Eye (tissue), 1 donor: ENCODE results near the gene LRCH4.
"Not testable (repeated sequence)": the region's sequence is repeated elsewhere in the genome, so short reads cannot be mapped to it uniquely, and the experiment has no call there.

ENCODE experiments used
- DNase-seq: peaks from one replicate; pipeline ENCODE4 v3.0.0-alpha.2; 2015

LRCH4 gene

DNA sequence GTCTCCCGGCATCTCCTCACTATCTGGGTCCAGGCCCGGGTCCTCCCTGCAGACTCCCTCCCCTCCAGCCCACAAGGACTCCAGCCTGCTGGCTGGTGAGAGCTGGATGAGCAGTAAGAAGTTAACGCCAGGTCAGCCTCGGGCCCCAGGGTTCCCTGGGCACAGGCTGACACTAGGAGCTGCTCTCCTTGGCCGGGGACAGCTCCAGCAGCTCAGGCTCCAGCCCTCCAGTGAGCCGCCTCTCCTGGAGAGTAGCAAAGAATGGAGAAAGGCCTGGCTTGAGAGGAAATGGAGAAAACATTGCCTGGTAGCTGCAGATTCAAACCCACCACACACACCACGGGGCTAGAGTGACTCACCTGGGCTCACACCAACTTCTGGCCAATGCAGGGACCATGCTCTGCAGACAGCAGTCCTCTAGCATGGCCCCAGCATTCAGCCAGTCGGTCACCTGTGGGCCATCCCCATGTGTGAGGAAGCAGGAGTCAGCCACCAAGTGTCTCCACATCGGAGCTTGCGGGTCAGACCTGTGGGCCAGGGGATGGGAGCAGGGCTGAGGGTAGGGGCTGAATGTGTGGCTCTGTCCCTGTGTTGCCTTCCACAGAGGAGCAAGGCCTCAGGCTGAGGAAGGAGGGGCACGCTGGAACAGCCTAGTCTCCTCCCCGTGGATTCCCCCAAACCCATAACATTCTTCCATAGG lies 18.7 kb downstream of the LRCH4 start:
- no peak for DNase-seq

DNA sequence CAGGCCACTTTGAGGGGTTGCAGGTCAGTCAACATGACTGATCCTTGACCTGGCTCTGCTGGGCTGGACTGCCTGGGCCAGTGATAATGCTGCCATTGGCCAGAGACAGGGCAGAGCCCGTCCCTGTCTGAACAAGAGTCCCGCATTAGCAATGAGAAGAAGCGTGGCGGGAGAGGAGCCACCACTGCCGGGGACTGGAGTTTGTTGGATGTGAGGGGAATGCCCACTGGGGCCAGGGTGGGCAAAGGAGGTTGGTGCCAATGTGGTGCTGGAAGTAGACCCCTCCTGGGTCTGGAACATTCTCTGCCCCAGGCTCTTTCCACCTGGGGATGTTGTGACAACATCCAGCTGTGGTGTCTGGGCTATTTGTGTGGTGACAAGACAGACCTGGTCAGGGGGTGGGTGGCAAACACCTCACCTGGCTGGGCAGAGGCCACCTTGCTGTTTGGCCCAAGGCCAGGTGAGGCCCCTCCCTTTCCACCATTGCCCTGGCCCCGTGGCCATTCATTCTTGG lies 19.9 kb downstream of the LRCH4 start:
- no peak for DNase-seq

DNA sequence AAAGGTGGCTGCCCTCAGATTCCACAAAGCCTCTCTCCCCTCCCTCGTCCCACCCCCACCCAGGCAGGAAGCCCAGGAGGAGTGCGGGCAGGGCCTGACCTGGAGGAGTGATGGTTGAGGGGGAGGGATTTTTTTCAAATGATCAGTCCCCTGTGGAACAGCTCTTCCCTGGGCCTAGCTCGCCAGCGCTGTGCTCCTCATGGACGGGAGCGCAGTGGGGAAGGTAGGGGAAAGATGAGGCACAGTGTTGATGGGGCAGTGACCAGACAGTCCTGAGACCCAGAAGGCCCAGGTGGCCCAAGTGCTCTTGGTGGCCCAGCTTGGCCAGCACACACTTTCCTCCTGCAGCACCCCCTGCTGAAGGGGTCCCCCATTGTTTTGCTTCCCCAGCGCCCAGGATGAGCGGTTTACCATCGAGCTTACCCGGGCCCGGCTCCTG lies 20.8 kb downstream of the LRCH4 start:
- DNase-seq = no peak

DNA sequence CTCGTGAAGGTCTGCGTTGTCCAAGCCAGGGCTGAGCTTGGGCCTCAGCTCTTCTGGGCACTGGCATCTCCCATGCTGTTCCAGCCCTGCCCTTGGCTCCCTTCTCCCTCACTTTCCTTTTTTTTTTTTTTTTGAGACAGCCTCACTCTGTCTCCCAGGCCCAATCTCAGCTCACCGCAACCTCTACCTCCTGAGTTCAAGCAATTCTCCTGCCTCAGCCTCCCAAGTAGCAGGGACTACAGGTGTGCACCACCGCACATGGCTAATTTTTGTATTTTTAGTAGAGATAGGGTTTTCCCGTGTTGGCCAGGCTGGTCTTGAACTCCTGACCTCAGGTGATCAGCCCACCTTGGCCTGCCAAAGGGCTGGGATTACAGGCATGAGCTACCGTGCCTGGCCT lies 21.5 kb downstream of the LRCH4 start:
- DNase-seq = not testable (repeated sequence)

GRCh38 chr7:100563809-100564400 lies 22.0 kb downstream of the LRCH4 start:
- peak; percentile 88 for DNase-seq

DNA sequence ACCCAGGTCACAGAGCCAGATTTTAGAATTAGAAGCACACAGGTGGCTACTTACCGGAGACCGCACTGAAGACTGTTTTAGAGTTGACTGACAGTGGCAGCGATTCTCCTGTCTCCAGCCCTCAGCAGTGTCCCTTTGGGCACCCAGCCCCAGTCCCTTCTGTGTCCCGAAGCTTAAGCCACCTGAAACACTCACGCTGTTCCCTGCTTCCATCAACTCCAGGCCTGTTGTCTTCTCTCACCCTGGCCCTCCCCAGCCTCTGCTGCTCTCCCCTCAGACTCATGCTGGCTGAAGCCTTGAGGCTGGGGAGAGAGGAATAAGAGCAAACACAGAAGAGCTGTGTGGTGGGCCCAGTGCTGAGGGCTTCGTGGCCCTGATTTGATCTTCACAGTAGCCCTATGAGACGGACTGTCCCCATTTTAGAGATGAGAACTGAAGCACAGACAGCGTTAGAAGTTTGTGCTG lies 22.8 kb downstream of the LRCH4 start:
- DNase-seq = no peak

GRCh38 chr7:100562195-100563099 lies 23.5 kb downstream of the LRCH4 start:
- no peak for DNase-seq

DNA sequence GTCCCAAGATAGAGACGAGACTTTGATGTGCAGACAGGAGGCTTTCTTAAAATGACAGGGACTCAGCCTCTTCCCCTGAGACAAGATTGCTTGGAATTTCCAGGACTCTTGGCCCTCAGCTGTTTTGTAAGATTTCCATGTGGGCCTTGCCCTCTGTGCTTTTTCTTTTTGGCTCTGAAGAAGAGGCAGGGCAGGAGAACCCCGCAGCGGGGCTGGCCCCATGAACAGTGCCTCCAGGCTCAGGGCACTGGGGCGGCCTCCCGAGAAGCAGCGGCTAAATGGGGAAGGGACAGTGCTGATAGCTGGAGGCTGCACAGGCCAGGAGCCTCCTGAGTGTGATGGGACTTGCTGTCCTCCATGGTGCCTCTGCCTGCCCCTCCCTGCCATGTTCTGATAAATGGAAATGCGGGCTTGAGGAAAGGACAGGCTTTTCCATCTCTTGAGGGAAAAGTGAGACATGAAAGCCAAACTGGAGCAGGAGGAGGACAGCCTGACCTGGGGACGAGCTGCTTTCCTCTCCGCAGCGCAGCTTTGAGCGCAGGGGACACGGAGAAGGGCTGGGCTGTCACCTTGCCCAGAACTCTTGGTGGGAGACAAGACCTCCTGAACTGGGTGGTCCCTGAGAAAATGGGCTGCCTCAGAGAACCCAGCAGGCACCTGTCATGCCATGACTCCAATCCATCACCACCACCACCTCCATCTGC lies 24.3 kb downstream of the LRCH4 start:
- no peak for DNase-seq

GRCh38 chr7:100559127-100559526 lies 26.8 kb downstream of the LRCH4 start:
- DNase-seq = no peak

- no peak for DNase-seq
These were observed 29.4 kb downstream of the LRCH4 start for GRCh38 chr7:100556541-100556940.

DNA sequence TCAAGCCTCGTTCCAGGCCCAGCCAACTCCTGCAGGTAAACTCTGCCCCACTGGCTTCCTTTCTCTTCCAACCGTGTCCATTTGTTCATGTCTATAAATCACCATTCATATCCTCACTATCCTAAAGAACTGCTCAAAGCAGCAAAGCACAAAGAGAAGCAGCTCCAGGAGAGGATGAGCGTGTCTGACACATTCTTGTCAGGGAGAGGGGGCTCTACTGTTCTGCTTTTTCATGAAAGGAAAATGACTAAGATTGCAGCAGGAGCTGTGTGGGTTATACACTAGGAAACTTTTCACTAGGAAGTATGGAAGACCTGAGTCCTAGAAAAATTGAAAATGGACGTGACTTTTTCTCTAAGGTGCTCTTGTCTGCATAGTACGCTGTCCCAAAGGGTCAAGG lies 30.2 kb downstream of the LRCH4 start:
- no peak for DNase-seq

DNA sequence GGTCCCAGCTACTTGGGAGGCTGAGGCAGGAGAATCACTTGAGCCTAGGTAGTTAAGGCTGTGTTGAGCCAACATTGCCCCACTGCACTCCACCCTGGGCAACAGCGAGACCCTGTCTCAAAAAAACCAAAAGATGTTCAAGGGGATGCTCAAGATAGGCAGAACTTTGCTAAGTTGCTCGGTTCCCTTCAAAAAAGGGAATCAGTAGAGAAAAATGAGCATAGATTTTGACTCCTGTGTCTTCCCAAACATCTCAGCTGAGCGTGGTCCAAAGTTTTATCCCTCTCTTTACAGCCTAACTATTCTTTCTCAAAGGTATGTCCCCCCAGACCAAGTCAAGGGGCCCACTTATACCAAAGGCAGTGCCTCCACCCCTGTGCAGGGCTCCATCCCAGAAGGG lies 32.9 kb downstream of the LRCH4 start:
- DNase-seq = no peak

- no peak for DNase-seq
These were observed 33.4 kb downstream of the LRCH4 start for GRCh38 chr7:100552532-100552931.

DNA sequence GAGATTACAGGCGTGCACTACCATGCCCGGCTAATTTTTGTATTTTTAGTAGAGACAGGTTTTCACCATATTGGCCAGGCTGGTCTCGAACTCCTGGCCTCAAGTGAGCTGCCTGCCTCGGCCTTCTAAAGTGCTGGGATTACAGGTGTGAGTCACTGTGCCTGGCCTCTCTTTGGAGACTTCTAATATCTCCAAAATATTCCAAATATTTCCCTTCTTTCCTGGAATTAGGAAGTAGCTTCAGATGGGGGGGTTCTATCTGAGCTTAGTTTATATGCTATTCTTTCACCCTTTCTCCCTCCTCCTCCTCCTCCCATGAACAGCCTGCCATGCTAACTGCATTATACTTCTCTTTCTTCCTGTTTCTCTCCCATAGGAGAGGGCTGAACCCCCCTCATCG lies 37.5 kb downstream of the LRCH4 start:
- not testable (repeated sequence) for DNase-seq

DNA sequence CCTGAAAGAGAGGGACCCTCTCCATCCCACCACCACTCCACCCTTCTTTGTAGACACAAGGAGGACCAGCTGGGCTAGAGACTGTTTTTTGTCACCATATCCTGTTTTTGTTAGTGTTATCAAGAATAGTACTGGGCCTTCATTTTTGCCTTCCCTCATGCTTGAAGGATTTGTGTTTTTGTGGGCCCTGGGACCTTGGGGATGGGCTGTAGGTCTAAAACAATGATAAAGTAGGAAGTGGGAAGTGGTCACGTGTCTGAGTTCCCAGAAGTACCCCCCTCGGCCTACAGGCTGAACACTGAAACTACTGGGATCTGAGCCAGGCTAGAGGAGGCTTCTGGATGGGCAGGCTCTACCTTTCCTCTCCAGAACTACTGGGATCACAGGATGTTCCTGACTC lies 38.1 kb downstream of the LRCH4 start:
- no peak for DNase-seq

DNA sequence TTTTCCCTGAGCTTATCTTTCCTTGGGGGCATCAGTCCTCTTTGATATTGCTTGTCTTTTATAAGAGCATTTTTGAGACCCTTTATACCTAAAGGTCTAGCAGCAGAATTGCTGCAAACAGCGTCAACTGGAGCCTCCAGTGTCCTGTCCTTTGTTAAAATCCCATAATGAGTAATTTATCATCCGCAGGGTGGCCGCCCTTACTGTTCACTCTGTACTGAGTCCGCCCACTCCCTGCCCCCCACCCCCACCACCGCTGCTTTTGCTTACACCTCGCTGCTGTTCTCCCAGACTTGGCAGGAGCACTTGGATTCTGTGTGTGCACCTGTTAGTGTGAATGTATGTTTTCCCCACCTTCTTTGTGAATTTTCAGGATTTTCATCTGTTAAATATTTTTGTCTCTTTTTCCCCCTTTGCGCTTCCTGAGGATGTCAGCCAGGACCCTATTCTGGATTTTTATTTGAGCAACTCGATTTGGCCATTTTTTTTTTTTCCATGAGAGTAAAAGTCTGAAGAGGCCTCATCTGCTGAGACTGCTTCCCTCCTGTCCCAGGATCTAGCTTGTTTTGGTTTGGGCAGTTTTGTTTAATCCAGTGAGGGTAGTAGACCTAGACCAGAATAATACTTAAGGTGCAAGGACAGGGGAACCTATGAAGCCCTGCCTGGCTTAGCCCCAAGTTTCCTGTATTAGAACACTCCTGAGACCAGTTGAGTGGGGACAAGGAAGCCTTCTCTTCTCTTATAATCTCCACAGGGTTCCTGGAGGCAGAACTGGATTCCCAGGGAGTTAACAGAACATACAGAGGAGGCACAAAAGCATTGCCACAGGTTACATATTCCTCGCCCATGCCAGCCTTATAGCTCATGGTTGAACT lies 38.8 kb downstream of the LRCH4 start:
- no peak for DNase-seq

DNA sequence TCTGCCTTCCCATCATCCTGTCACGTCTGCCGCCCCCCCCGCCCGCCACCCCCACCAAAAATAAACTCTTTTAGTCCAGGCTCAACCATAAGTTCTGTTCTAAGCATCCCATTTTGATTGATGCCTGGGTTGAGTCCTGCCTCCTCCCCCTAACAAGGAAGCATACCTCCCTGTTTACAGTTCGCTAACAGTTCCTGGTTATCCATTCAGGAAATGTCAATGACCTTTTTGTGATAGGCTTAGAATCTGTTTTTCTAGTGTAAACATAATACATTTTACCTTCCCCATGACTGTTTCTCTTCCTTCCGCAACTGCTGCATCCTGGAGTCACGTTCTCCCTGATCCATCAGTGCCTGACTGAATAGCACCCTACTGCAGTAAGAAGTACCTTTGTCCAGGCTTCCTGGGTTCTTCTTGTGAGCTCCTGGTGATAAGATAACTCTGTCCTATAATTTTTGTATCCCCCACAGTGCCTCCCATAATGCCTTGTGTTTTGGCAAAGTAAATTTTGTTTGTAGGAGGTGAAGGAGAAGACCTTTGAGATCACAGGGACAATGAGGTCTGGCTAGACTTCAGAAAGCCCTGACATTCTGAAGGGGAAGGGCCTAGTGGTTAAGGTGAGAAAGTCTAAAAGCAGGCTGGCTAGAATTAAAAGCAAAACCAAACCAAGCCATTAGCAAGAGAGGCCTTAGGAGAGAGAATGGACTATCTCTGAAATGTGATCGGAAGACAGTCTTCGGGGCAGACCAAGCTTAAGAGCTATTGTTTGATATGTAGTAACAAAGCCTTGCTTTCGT lies 39.6 kb downstream of the LRCH4 start:
- DNase-seq = no peak

DNA sequence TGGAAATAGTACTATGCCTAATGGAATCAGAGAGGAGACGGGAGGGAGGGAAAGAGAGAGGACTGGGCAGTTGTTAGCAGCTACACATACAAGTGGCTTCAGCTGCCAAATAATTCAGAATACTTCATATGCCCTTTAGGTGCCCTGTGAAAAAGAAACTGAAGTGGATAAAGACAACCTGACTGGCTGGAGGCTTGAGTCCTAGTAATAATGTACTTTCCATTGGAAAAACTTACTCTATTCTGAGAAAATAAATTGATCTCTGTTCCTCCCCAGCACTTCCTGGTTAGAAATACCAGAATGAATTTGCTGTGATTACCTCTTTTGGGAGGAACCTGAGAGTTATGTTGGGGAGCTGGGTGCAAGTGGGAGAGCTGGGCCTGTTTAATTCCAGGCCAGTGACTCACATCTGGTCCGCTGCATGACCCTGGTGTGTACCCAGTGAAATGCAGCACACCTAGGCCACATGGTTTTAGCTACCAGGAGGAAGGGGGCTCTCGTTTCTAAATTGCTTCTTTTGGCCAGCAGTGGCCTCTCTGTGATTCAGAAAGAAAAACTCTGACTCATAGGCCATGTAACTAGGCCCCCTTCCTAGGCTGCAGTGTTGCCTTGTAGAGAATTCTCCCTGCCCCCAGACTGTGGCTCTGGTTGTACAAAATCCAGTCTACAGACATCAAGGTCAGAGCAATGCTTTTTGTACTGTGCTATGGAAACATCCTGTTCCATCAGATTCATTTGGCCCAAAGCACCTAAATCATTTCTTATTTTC lies 40.4 kb downstream of the LRCH4 start:
- DNase-seq = peak; percentile 38

- no peak for DNase-seq
These were observed 41.0 kb downstream of the LRCH4 start for GRCh38 chr7:100544967-100545359.

DNA sequence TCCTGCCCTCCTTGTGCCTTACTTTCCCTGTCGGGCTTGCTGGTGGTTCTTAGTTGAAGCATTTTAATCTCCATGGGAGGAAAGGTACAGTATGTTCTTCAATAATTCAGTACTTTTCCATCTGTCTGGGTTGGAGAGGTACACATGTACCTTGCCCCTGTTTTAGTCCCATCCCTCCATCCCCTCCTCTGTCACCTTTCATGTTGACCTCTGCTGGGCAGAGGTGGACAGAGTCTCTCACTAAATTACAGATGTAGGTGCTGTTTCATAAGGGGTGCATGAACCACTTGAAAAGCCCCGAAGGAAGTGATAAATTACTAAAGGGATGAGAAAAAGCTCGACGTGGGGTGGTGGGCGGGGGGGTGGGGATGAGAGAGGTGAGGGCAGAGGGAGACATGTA lies 41.5 kb downstream of the LRCH4 start:
- no peak for DNase-seq
